ENCODE measurements around the gene PCDHA9. TPM values are rescaled to one million over a fixed set of nuclear protein-coding genes. Genes with fewer than 3 reads are reported as not detected.
A peak's percentile ranks its signal among the peaks of the same experiment; 100 is the strongest.
"Not testable (repeated sequence)": the region's sequence is repeated elsewhere in the genome, so short reads cannot be mapped to it uniquely, and the experiment has no call there.

PCDHA9 gene, protein sequence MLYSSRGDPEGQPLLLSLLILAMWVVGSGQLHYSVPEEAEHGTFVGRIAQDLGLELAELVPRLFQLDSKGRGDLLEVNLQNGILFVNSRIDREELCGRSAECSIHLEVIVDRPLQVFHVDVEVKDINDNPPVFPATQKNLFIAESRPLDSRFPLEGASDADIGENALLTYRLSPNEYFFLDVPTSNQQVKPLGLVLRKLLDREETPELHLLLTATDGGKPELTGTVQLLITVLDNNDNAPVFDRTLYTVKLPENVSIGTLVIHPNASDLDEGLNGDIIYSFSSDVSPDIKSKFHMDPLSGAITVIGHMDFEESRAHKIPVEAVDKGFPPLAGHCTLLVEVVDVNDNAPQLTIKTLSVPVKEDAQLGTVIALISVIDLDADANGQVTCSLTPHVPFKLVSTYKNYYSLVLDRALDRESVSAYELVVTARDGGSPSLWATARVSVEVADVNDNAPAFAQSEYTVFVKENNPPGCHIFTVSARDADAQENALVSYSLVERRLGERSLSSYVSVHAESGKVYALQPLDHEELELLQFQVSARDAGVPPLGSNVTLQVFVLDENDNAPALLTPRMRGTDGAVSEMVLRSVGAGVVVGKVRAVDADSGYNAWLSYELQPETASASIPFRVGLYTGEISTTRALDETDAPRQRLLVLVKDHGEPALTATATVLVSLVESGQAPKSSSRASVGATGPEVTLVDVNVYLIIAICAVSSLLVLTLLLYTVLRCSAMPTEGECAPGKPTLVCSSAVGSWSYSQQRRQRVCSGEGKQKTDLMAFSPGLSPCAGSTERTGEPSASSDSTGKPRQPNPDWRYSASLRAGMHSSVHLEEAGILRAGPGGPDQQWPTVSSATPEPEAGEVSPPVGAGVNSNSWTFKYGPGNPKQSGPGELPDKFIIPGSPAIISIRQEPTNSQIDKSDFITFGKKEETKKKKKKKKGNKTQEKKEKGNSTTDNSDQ
- total RNA-seq = under 0.01 and 0.03 TPM in 2 replicates
- 0.04 TPM for polyA plus RNA-seq (2012)

DNA sequence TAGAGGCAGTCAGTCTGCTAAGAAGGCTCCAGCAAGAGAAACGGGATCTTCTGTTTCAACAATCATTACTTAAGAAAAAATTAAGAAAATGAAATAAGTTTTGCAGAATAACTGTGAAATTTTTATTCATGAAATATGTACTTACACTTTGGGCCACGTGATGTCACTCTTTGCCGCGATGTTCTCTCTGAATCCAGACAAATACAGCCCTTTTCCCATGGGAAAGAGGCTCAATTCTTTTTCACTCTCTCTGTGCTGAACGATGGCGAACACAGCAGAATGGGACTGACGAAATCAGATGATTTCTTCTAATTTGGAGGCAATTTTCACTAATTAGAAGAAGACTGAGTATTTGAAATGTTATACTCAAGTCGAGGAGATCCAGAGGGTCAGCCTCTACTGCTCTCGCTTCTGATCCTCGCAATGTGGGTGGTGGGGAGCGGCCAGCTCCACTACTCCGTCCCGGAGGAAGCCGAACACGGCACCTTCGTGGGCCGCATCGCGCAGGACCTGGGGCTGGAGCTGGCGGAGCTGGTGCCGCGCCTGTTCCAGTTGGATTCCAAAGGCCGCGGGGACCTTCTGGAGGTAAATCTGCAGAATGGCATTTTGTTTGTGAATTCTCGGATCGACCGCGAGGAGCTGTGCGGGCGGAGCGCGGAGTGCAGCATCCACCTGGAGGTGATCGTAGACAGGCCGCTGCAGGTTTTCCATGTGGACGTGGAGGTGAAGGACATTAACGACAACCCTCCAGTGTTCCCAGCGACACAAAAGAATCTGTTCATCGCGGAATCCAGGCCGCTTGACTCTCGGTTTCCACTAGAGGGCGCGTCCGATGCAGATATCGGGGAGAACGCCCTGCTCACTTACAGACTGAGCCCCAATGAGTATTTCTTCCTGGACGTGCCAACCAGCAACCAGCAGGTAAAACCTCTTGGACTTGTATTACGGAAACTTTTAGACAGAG, at the start of gene PCDHA9:
Gene PCDHA9 (plus strand): TSS at position 244 of the 964 bp plus-strand sequence. CDS start 114 bp downstream, at position 358.
- DNase-seq (ENCODE audit: low read depth) = peak; percentile 14

DNA sequence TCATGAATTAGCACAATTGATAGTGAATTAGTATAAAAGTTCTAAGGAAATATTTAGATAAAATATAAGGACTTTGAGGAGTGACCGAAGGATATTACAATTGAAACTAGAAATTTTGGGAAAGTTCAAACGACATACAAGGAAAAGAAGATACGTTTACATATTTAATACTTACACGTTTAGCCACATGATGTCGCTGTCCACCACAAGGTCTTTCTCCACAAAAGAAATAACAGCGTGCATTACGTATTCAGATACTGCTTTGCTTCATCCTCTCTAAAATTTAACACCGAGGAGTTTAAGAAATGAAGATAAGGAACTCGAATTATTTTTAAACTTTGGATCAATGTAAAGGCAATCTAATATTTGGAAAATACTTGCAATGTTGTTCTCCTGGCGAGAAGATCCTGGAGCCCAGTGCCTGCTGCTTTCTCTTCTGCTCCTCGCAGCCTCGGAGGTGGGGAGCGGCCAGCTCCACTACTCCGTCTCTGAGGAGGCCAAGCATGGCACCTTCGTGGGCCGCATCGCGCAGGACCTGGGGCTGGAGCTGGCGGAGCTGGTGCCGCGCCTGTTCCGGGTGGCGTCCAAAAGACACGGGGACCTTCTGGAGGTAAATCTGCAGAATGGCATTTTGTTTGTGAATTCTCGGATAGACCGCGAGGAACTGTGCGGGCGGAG, 47.2 kb upstream of the PCDHA9 start, which contains the start of gene PCDHA3:
Gene PCDHA3 (plus strand): TSS at position 242 of the 678 bp plus-strand sequence.
- peak; percentile 25 for DNase-seq (ENCODE audit: low read depth)

DNA sequence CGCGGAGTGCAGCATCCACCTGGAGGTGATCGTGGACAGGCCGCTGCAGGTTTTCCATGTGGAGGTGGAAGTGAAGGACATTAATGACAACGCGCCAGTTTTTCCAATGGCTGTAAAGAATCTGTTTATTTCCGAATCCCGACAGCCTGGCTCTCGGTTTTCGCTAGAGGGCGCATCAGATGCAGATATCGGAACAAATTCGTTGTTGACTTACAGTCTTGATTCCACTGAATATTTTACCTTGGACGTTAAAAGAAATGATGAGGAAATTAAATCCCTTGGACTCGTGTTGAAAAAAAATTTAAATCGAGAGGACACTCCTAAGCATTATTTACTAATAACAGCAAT, 46.7 kb upstream of the PCDHA9 start:
- DNase-seq (ENCODE audit: low read depth) = peak; percentile 5

DNA sequence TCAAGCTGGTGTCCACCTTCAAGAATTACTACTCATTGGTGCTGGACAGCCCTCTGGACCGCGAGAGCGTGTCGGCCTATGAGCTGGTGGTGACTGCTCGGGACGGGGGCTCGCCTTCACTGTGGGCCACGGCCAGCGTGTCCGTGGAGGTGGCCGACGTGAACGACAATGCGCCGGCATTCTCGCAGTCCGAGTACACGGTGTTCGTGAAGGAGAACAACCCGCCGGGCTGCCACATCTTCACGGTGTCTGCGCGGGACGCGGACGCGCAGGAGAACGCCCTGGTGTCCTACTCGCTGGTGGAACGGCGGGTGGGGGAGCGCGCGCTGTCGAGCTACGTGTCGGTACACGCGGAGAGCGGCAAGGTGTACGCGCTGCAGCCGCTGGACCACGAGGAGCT, 45.8 kb upstream of the PCDHA9 start:
- not testable (repeated sequence) for DNase-seq (ENCODE audit: low read depth)

DNA sequence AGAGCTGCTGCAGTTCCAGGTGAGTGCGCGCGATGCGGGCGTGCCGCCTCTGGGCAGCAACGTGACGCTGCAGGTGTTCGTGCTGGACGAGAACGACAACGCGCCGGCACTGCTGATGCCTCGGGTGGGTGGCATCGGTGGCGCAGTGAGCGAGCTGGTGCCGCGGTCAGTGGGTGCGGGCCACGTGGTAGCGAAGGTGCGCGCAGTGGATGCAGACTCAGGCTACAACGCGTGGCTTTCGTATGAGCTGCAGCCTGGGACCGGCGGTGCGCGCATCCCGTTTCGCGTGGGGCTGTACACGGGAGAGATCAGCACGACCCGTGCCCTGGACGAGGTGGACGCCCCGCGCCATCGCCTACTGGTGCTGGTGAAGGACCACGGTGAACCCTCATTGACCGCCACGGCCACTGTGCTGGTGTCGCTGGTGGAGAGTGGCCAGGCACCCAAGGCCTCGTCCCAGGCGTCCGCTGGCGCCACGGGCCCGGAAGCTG, 45.4 kb upstream of the PCDHA9 start:
- no peak for DNase-seq (ENCODE audit: low read depth)

DNA sequence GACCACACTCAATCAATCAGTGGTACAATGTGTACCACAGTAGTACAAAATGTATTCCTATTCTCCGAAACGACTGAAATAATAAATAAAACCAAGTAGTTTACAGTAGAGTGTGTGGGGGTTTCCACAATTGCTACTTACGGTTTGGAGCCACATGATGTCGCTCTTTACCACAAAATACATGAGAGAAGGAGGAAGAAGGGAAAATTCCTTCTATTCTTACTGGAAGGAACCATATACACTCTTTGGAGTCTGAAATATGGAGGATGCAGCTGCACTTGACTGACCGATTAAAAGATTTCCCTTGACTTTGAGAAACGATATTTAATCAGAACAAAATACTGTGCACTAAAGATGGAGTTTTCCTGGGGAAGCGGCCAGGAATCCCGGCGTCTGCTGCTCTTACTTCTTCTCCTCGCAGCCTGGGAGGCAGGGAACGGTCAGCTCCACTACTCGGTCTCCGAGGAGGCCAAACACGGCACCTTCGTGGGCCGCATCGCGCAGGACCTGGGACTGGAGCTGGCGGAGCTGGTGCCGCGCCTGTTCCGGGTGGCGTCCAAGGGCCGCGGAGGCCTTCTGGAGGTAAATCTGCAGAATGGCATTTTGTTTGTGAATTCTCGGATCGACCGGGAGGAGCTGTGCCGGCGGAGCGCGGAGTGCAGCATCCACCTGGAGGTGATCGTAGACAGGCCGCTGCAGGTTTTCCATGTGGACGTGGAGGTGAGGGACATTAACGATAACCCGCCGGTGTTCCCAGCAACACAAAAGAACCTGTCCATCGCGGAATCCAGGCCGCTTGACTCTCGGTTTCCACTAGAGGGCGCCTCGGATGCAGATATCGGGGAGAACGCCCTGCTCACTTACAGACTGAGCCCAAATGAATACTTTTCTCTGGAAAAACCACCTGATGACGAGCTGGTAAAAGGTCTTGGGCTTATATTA, 41.1 kb upstream of the PCDHA9 start, which contains the start of gene PCDHA4:
Gene PCDHA4 (plus strand): TSS at position 235 of the 942 bp plus-strand sequence.
- peak; percentile 51 for DNase-seq (ENCODE audit: low read depth)

DNA sequence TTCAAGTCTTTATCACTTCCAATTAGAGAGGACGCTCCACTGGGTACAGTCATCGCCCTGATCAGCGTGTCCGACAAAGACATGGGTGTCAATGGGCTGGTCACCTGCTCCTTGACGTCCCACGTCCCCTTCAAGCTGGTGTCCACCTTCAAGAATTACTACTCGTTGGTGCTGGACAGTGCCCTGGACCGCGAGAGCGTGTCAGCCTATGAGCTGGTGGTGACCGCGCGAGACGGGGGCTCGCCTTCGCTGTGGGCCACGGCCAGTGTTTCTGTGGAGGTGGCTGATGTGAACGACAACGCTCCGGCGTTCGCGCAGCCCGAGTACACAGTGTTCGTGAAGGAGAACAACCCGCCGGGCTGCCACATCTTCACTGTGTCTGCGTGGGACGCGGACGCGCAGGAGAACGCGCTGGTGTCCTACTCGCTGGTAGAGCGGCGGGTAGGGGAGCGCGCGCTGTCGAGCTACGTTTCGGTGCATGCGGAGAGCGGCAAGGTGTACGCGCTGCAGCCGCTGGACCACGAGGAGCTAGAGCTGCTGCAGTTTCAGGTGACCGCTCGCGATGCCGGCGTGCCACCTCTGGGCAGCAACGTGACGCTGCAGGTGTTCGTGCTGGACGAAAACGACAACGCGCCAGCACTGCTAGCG, 39.8 kb upstream of the PCDHA9 start:
- DNase-seq (ENCODE audit: low read depth) = not testable (repeated sequence)

DNA sequence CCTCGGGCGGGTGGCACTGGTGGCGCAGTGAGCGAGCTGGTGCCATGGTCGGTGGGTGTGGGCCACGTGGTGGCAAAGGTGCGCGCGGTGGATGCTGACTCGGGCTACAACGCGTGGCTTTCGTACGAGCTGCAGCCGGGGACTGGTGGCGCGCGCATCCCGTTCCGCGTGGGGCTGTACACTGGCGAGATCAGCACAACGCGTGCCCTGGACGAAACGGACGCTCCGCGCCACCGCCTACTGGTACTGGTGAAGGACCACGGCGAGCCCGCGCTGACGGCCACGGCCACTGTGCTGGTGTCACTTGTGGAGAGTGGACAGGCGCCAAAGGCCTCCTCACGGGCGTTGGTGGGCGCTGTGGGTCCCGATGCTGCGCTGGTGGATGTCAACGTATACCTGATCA, 39.3 kb upstream of the PCDHA9 start:
- no peak for DNase-seq (ENCODE audit: low read depth)

DNA sequence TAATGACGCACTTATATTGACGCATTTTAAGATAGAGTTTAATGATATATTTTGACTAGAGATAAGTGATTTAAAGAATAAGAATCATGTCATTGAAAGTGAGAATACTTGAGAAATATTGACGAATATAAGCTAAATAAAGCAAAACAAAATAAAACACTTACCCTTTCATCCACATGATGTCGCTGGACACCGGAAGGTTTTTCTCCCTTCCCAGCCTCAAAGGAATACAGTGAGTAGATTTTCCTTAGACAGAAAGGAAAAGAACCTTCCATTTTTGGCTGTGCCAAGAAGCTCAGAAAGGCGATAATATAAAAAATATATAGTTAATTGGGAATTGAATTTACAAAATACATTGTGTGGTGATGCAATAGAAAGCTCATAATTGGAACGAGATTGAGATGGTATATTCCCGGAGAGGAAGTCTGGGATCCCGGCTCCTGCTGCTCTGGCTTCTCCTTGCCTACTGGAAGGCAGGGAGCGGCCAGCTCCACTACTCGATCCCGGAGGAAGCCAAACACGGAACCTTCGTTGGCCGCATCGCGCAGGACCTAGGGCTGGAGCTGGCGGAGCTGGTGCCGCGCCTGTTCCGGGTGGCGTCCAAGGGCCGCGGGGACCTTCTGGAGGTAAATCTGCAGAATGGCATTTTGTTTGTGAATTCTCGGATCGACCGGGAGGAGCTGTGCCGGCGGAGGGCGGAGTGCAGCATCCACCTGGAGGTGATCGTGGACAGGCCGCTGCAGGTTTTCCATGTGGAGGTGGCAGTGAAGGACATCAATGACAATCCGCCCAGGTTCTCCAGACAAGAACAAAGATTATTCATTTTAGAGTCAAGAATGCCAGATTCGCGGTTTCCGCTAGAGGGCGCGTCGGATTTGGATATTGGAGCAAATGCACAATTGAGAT, 26.6 kb upstream of the PCDHA9 start, which contains the start of gene PCDHA5:
Gene PCDHA5 (plus strand): TSS at position 239 of the 906 bp plus-strand sequence.
- DNase-seq (ENCODE audit: low read depth) = peak; percentile 16

DNA sequence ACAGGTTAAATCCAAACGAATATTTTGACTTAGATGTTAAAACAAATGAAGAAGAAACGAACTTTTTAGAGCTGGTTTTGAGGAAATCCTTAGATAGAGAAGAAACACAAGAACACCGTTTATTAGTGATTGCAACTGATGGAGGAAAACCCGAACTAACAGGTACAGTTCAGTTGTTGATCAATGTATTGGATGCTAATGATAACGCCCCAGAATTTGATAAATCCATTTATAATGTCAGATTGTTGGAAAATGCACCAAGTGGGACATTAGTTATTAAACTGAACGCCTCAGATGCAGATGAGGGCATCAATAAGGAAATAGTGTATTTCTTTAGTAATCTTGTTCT, 25.9 kb upstream of the PCDHA9 start:
- no peak for DNase-seq (ENCODE audit: low read depth)

DNA sequence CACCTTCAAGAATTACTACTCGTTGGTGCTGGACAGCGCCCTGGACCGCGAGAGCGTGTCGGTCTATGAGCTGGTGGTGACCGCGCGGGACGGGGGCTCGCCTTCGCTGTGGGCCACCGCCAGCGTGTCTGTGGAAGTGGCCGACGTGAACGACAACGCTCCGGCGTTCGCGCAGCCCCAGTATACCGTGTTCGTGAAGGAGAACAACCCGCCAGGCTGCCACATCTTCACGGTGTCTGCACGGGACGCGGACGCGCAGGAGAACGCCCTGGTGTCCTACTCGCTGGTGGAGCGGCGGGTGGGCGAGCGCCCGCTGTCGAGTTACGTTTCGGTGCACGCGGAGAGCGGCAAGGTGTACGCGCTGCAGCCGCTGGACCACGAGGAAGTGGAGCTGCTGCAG, 25.2 kb upstream of the PCDHA9 start:
- DNase-seq (ENCODE audit: low read depth) = not testable (repeated sequence)

DNA sequence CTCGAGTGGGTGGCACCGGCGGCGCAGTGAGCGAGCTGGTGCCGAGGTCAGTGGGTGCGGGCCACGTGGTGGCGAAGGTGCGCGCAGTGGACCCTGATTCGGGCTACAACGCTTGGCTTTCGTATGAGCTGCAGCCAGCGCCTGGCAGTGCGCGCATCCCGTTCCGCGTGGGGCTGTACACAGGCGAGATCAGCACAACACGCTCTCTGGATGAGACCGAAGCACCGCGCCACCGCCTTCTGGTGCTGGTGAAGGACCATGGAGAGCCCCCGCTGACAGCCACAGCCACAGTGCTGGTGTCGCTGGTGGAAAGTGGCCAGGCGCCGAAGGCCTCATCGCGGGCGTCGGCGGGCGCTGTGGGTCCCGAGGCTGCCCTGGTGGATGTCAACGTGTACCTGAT, 24.7 kb upstream of the PCDHA9 start:
- DNase-seq (ENCODE audit: low read depth) = no peak

DNA sequence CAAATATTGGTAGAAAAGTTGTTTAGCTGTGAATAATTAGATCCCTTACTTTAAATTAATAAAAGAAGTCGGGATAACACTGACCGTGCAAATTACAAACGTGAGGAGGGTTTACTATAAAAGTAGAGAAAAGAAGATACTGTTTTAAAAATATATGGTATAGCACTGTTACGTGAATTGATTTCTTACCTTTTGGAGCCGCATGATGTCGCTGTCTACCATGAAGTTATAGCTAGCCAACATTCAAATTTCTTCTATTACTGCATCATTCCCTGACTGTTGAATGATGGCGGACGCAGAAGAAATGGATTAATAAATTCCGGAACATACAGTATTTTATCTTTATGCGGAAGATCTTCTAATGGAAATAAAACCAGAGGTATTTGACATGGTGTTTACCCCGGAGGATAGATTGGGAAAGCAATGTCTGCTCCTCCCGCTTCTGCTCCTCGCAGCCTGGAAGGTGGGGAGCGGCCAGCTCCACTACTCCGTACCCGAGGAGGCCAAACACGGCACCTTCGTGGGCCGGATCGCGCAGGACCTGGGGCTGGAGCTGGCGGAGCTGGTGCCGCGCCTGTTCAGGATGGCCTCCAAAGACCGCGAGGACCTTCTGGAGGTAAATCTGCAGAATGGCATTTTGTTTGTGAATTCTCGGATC, 20.3 kb upstream of the PCDHA9 start, which contains the start of gene PCDHA6:
Gene PCDHA6 (plus strand): TSS at position 257 of the 658 bp plus-strand sequence. CDS start 132 bp downstream, at position 389.
- DNase-seq (ENCODE audit: low read depth) = no peak

DNA sequence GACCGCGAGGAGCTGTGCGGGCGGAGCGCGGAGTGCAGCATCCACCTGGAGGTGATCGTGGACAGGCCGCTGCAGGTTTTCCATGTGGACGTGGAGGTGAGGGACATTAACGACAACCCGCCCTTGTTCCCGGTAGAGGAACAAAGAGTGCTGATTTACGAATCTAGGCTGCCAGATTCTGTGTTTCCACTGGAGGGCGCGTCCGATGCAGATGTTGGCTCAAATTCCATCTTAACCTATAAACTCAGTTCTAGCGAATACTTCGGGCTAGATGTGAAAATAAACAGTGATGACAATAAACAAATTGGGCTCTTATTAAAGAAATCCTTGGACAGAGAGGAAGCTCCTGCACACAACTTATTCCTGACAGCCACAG, 19.8 kb upstream of the PCDHA9 start:
- DNase-seq (ENCODE audit: low read depth) = no peak

DNA sequence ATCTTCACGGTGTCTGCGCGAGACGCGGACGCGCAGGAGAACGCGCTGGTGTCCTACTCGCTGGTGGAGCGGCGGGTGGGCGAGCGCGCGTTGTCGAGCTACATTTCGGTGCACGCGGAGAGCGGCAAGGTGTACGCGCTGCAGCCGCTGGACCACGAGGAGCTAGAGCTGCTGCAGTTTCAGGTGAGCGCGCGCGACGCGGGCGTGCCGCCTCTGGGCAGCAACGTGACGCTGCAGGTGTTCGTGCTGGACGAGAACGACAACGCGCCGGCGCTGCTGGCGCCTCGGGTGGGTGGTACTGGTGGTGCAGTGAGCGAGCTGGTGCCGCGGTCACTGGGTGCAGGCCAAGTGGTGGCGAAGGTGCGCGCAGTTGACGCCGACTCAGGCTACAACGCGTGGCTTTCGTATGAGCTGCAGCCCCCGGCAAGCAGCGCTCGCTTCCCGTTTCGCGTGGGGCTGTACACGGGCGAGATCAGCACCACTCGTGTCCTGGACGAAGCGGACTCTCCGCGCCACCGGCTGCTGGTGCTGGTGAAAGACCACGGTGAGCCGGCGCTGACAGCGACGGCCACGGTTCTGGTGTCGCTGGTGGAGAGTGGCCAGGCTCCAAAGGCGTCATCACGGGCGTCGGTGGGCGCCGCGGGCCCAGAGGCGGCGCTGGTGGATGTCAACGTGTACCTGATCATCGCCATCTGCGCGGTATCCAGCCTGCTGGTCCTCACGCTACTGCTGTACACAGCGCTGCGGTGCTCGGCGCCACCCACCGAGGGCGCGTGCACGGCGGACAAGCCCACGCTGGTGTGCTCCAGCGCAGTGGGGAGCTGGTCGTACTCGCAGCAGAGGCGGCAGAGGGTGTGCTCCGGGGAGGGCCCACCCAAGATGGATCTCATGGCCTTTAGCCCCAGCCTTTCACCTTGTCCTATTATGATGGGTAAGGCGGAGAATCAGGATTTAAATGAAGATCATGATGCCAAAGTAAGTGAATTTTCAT, 18.4 kb upstream of the PCDHA9 start:
- not testable (repeated sequence) for DNase-seq (ENCODE audit: low read depth)
